Stomach smooth muscle (tissue), 2 donors: ENCODE data around the gene PCDHA7.
"Not testable (repeated sequence)": the region's sequence is repeated elsewhere in the genome, so short reads cannot be mapped to it uniquely, and the experiment has no call there.

ENCODE experiments used
- H3K27ac ChIP-seq: one replicate; pipeline ENCODE4 v1.7.0; 2013; ENCODE audit warnings: mild to moderate bottlenecking, low read length, inconsistent platforms
- H3K27me3 ChIP-seq, 2 donors: one replicate each; pipeline ENCODE4 v1.7.0; 2013; ENCODE audit warnings: low read length in 2 of 2; ENCODE audit not compliant: insufficient read depth in 2 of 2, control insufficient read depth in 1 of 2
- H3K36me3 ChIP-seq, 2 donors: one replicate each; pipeline ENCODE4 v1.7.0; 2013; ENCODE audit warnings: low read length in 2 of 2; ENCODE audit not compliant: control insufficient read depth in 2 of 2, insufficient read depth in 2 of 2
- H3K4me1 ChIP-seq: one replicate; pipeline ENCODE4 v1.7.0; 2013; ENCODE audit warnings: low read length; ENCODE audit not compliant: control insufficient read depth, insufficient read depth
- H3K4me3 ChIP-seq, 2 donors: one replicate each; pipeline ENCODE4 v1.7.0; 2013; ENCODE audit warnings: low read length in 2 of 2
- H3K9ac ChIP-seq, 2 donors: one replicate each; pipeline ENCODE4 v1.7.0; 2013; ENCODE audit warnings: low read length in 2 of 2, mild to moderate bottlenecking in 1 of 2
- H3K9me3 ChIP-seq, 2 donors: one replicate each; pipeline ENCODE4 v1.7.0; 2013; ENCODE audit warnings: low read length in 2 of 2; ENCODE audit not compliant: control insufficient read depth in 2 of 2
- donor health status: healthy.
- donor health status: Pancreatic carcinoma.

The PCDHA7 gene

DNA sequence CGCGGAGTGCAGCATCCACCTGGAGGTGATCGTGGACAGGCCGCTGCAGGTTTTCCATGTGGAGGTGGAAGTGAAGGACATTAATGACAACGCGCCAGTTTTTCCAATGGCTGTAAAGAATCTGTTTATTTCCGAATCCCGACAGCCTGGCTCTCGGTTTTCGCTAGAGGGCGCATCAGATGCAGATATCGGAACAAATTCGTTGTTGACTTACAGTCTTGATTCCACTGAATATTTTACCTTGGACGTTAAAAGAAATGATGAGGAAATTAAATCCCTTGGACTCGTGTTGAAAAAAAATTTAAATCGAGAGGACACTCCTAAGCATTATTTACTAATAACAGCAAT, 32.6 kb upstream of the PCDHA7 start:
- no peak overlapping the region for H3K27ac ChIP-seq
- peaks cover 5 to 16% of the 10 kb centered on the region in 2 donors for H3K9me3 ChIP-seq

DNA sequence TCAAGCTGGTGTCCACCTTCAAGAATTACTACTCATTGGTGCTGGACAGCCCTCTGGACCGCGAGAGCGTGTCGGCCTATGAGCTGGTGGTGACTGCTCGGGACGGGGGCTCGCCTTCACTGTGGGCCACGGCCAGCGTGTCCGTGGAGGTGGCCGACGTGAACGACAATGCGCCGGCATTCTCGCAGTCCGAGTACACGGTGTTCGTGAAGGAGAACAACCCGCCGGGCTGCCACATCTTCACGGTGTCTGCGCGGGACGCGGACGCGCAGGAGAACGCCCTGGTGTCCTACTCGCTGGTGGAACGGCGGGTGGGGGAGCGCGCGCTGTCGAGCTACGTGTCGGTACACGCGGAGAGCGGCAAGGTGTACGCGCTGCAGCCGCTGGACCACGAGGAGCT, 31.7 kb upstream of the PCDHA7 start:
- Histone ChIP-seq H3K4me3 (peak overlapping the region in 1 of 2 donors; percentile 41), H3K9me3 (peaks cover 5 to 10% of the 10 kb centered on the region in 2 donors), H3K27me3 (peaks cover 3 to 16% of the 10 kb centered on the region in 2 donors)
- not testable (repeated sequence) for H3K27ac ChIP-seq, H3K9ac ChIP-seq, H3K4me1 ChIP-seq, H3K36me3 ChIP-seq

More for the DNA sequence above, 32.6 kb upstream of the PCDHA7 start:
- Histone ChIP-seq H3K36me3 (no peaks in the 10 kb centered on the region), H3K4me3 (peak overlapping the region; percentile 41 to 56), H3K4me1 (no peaks in the 10 kb centered on the region), H3K9ac (no peak overlapping the region), H3K27me3 (peaks cover 6 to 21% of the 10 kb centered on the region in 2 donors)

DNA sequence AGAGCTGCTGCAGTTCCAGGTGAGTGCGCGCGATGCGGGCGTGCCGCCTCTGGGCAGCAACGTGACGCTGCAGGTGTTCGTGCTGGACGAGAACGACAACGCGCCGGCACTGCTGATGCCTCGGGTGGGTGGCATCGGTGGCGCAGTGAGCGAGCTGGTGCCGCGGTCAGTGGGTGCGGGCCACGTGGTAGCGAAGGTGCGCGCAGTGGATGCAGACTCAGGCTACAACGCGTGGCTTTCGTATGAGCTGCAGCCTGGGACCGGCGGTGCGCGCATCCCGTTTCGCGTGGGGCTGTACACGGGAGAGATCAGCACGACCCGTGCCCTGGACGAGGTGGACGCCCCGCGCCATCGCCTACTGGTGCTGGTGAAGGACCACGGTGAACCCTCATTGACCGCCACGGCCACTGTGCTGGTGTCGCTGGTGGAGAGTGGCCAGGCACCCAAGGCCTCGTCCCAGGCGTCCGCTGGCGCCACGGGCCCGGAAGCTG, 31.2 kb upstream of the PCDHA7 start:
- Histone ChIP-seq H3K9me3 (peaks cover 5 to 10% of the 10 kb centered on the region in 2 donors), H3K27me3 (peaks cover 3 to 16% of the 10 kb centered on the region in 2 donors), H3K9ac (no peak overlapping the region)

DNA sequence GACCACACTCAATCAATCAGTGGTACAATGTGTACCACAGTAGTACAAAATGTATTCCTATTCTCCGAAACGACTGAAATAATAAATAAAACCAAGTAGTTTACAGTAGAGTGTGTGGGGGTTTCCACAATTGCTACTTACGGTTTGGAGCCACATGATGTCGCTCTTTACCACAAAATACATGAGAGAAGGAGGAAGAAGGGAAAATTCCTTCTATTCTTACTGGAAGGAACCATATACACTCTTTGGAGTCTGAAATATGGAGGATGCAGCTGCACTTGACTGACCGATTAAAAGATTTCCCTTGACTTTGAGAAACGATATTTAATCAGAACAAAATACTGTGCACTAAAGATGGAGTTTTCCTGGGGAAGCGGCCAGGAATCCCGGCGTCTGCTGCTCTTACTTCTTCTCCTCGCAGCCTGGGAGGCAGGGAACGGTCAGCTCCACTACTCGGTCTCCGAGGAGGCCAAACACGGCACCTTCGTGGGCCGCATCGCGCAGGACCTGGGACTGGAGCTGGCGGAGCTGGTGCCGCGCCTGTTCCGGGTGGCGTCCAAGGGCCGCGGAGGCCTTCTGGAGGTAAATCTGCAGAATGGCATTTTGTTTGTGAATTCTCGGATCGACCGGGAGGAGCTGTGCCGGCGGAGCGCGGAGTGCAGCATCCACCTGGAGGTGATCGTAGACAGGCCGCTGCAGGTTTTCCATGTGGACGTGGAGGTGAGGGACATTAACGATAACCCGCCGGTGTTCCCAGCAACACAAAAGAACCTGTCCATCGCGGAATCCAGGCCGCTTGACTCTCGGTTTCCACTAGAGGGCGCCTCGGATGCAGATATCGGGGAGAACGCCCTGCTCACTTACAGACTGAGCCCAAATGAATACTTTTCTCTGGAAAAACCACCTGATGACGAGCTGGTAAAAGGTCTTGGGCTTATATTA, 27.0 kb upstream of the PCDHA7 start, which contains the start of gene PCDHA4:
PCDHA4 (plus strand) TSS at position 235 of the 942 bp plus-strand sequence.
- H3K9me3 ChIP-seq, result peaks cover 2 to 13% of the 10 kb centered on the region in 2 donors
- H3K27ac ChIP-seq, result no peak within 1 kb of the TSS
- no peaks in the 10 kb centered on the region for H3K4me1 ChIP-seq
- no peaks in the 10 kb centered on the region for H3K36me3 ChIP-seq
- peaks cover 3 to 13% of the 10 kb centered on the region in 2 donors for H3K27me3 ChIP-seq
- no peak within 1 kb of the TSS for H3K9ac ChIP-seq
- H3K4me3 ChIP-seq, result peak within 1 kb of the TSS; percentile 46 to 55

More for the DNA sequence above, 31.2 kb upstream of the PCDHA7 start:
- H3K4me3 ChIP-seq, result no peak overlapping the region
- H3K36me3 ChIP-seq, result no peaks in the 10 kb centered on the region
- H3K27ac ChIP-seq, result no peak overlapping the region
- no peaks in the 10 kb centered on the region for H3K4me1 ChIP-seq

DNA sequence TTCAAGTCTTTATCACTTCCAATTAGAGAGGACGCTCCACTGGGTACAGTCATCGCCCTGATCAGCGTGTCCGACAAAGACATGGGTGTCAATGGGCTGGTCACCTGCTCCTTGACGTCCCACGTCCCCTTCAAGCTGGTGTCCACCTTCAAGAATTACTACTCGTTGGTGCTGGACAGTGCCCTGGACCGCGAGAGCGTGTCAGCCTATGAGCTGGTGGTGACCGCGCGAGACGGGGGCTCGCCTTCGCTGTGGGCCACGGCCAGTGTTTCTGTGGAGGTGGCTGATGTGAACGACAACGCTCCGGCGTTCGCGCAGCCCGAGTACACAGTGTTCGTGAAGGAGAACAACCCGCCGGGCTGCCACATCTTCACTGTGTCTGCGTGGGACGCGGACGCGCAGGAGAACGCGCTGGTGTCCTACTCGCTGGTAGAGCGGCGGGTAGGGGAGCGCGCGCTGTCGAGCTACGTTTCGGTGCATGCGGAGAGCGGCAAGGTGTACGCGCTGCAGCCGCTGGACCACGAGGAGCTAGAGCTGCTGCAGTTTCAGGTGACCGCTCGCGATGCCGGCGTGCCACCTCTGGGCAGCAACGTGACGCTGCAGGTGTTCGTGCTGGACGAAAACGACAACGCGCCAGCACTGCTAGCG, 25.7 kb upstream of the PCDHA7 start:
- not testable (repeated sequence) for H3K4me3 ChIP-seq

DNA sequence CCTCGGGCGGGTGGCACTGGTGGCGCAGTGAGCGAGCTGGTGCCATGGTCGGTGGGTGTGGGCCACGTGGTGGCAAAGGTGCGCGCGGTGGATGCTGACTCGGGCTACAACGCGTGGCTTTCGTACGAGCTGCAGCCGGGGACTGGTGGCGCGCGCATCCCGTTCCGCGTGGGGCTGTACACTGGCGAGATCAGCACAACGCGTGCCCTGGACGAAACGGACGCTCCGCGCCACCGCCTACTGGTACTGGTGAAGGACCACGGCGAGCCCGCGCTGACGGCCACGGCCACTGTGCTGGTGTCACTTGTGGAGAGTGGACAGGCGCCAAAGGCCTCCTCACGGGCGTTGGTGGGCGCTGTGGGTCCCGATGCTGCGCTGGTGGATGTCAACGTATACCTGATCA, 25.2 kb upstream of the PCDHA7 start:
- no peak overlapping the region for H3K9ac ChIP-seq
- no peaks in the 10 kb centered on the region for H3K4me1 ChIP-seq
- H3K27ac ChIP-seq, result no peak overlapping the region
- no peaks in the 10 kb centered on the region for H3K27me3 ChIP-seq
- peaks cover 2 to 7% of the 10 kb centered on the region in 2 donors for H3K9me3 ChIP-seq
- no peaks in the 10 kb centered on the region for H3K36me3 ChIP-seq
- H3K4me3 ChIP-seq, result no peak overlapping the region

More for the DNA sequence above, 25.7 kb upstream of the PCDHA7 start:
- H3K27me3 ChIP-seq, H3K4me1 ChIP-seq, H3K9ac ChIP-seq, H3K36me3 ChIP-seq, H3K27ac ChIP-seq, H3K9me3 ChIP-seq: not testable (repeated sequence)

DNA sequence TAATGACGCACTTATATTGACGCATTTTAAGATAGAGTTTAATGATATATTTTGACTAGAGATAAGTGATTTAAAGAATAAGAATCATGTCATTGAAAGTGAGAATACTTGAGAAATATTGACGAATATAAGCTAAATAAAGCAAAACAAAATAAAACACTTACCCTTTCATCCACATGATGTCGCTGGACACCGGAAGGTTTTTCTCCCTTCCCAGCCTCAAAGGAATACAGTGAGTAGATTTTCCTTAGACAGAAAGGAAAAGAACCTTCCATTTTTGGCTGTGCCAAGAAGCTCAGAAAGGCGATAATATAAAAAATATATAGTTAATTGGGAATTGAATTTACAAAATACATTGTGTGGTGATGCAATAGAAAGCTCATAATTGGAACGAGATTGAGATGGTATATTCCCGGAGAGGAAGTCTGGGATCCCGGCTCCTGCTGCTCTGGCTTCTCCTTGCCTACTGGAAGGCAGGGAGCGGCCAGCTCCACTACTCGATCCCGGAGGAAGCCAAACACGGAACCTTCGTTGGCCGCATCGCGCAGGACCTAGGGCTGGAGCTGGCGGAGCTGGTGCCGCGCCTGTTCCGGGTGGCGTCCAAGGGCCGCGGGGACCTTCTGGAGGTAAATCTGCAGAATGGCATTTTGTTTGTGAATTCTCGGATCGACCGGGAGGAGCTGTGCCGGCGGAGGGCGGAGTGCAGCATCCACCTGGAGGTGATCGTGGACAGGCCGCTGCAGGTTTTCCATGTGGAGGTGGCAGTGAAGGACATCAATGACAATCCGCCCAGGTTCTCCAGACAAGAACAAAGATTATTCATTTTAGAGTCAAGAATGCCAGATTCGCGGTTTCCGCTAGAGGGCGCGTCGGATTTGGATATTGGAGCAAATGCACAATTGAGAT, 12.4 kb upstream of the PCDHA7 start, which contains the start of gene PCDHA5:
PCDHA5 (plus strand) TSS at position 239 of the 906 bp plus-strand sequence.
- Histone ChIP-seq H3K4me1 (no peaks in the 10 kb centered on the region), H3K4me3 (no peak within 1 kb of the TSS), H3K9ac (no peak within 1 kb of the TSS), H3K27ac (no peak within 1 kb of the TSS), H3K9me3 (peaks cover 0 to 13% of the 10 kb centered on the region in 2 donors), H3K36me3 (no peaks in the 10 kb centered on the region), H3K27me3 (peaks cover 9 to 13% of the 10 kb centered on the region in 2 donors)

DNA sequence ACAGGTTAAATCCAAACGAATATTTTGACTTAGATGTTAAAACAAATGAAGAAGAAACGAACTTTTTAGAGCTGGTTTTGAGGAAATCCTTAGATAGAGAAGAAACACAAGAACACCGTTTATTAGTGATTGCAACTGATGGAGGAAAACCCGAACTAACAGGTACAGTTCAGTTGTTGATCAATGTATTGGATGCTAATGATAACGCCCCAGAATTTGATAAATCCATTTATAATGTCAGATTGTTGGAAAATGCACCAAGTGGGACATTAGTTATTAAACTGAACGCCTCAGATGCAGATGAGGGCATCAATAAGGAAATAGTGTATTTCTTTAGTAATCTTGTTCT, 11.8 kb upstream of the PCDHA7 start:
- H3K9ac ChIP-seq, result no peak overlapping the region
- H3K9me3 ChIP-seq, result peaks cover 0 to 13% of the 10 kb centered on the region in 2 donors
- no peaks in the 10 kb centered on the region for H3K36me3 ChIP-seq
- H3K27ac ChIP-seq, result no peak overlapping the region
- H3K4me1 ChIP-seq, result no peaks in the 10 kb centered on the region
- H3K27me3 ChIP-seq, result peaks cover 9 to 15% of the 10 kb centered on the region in 2 donors
- no peak overlapping the region for H3K4me3 ChIP-seq

DNA sequence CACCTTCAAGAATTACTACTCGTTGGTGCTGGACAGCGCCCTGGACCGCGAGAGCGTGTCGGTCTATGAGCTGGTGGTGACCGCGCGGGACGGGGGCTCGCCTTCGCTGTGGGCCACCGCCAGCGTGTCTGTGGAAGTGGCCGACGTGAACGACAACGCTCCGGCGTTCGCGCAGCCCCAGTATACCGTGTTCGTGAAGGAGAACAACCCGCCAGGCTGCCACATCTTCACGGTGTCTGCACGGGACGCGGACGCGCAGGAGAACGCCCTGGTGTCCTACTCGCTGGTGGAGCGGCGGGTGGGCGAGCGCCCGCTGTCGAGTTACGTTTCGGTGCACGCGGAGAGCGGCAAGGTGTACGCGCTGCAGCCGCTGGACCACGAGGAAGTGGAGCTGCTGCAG, 11.1 kb upstream of the PCDHA7 start:
- H3K9me3 ChIP-seq, result peaks cover 0 to 13% of the 10 kb centered on the region in 2 donors
- H3K4me3 ChIP-seq, result not testable (repeated sequence)

DNA sequence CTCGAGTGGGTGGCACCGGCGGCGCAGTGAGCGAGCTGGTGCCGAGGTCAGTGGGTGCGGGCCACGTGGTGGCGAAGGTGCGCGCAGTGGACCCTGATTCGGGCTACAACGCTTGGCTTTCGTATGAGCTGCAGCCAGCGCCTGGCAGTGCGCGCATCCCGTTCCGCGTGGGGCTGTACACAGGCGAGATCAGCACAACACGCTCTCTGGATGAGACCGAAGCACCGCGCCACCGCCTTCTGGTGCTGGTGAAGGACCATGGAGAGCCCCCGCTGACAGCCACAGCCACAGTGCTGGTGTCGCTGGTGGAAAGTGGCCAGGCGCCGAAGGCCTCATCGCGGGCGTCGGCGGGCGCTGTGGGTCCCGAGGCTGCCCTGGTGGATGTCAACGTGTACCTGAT, 10.6 kb upstream of the PCDHA7 start:
- no peak overlapping the region for H3K27ac ChIP-seq
- H3K36me3 ChIP-seq, result no peaks in the 10 kb centered on the region
- H3K27me3 ChIP-seq, result peaks cover 12 to 18% of the 10 kb centered on the region in 2 donors
- peaks cover 1 to 13% of the 10 kb centered on the region in 2 donors for H3K9me3 ChIP-seq
- H3K4me1 ChIP-seq, result no peaks in the 10 kb centered on the region
- no peak overlapping the region for H3K4me3 ChIP-seq
- no peak overlapping the region for H3K9ac ChIP-seq

More for the DNA sequence above, 11.1 kb upstream of the PCDHA7 start:
- H3K27ac ChIP-seq, H3K9ac ChIP-seq, H3K36me3 ChIP-seq, H3K4me1 ChIP-seq: not testable (repeated sequence)
- peaks cover 11 to 18% of the 10 kb centered on the region in 2 donors for H3K27me3 ChIP-seq
